Stimulated activated CD4-positive, alpha-beta T cell treated with anti-CD3 and anti-CD28 coated beads, Interleukin-1b, Interleukin-23, amount 100 ng/mL, for 48 hours (primary cell): ENCODE results near the gene FBXW12.

Experiments
- DNase-seq: peaks from one replicate; pipeline ENCODE4 v3.0.0-alpha.2; 2020

Gene FBXW12

GRCh38 chr3:48408823-48409281 lies 36.8 kb downstream of the FBXW12 start:
- DNase-seq: no peak

- DNase-seq: no peak
Observed at GRCh38 chr3:48409291-48410201, 37.5 kb downstream of the FBXW12 start.

GRCh38 chr3:48410205-48411040 lies 38.4 kb downstream of the FBXW12 start:
- DNase-seq: no peak

DNA sequence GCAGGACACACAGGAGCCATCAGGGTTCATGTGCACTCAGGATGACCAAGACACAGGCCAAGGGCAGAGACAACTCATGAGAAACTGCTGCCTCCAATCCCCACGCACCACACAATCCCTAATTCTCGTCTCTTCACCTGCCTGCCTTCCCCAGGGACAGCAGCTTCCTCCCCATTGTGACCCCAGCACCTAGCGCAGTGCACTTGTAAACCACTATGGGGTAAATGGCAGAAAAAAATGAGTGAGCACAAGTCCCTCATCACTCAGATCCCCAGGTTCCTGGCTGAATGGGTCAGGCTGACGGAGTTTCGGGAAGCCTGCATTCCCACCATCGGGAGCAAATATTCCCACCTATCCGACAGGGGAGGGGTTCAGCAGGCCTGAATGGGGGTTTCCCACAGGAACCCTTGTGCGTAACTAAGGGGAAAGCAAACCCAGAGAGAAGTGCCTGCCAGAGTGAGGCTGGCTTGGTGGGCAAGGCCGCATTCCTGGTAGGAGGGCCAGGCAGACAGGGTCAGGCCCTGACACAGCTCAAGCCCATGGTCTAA lies 39.1 kb downstream of the FBXW12 start:
- DNase-seq: no peak

DNA sequence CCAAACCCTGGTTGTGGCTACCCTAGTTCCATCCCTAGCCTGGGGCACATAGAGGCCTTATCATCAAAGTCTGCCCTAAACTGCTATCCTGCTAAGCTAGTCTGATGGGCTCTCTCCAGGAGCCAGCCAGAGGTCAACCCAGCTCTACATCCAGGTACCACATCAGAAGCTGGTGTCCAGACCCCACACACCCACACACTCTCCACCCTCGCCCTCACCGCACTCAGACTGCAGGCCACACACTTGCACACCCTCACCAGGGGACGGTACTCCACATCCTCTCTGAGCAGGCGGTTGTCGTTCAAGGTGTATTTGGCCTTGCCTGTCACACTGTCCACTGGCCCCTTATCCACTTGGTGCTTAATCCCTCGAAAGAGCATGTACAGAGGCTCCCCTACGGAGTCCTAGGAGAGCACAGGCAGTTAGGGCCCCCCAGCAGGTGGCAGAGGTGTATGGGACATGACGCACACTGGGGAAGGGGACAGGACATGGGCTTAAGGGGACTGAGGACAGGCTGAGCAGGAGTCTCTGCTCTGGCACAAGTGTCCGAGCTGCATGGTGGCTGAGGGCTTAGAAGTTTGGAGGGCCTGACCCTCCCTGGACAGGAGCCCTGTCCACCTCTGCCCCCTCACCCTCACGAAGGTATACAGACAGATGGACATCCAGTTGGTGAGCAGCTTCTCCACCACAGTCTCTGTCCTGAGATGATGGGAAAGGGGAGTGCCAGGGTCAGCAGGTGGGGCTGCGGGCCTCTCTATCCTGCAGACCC lies 39.8 kb downstream of the FBXW12 start:
- DNase-seq: no peak

- no peak for DNase-seq
Observed at GRCh38 chr3:48412375-48413001, 40.5 kb downstream of the FBXW12 start.

- DNase-seq: no peak
Observed at GRCh38 chr3:48413086-48413485, 41.1 kb downstream of the FBXW12 start.

GRCh38 chr3:48413611-48414010 lies 41.6 kb downstream of the FBXW12 start:
- DNase-seq: no peak

- DNase-seq: no peak
Observed at GRCh38 chr3:48414376-48415250, 42.6 kb downstream of the FBXW12 start.

DNA sequence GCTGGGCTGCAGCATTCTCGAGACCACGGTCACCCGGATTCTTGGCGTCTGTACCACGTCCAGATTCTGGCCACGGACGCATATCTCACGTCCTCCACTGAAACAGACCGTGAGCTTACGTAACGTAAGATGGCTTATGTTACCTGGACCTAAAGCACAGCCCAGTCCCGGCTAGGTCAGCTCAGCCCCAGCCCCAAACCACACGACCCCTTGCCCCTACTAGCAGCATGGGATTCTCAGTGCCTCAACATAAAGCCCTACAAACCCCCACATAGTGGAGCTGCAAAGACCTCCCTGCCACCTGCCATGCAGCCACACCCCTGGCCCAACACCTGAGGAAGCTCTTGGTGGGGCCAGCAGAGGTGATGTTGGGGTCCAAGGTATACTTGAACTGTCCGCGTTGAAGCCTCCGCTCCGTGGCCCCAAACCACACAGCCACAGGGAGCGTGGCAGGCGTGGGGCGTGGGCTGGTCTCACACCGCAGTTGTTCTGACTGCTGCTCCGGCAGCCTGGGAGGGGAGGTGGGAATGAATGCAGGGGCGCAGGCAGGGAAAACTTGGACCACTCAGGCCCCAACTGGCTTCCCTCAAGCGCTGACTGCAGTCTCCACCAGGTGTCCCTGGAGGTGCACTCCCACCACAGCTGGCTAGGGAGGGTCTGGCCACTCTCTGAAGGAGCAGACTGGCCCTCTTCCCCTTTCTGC lies 43.4 kb downstream of the FBXW12 start:
- DNase-seq: no peak

GRCh38 chr3:48416091-48416505 lies 44.1 kb downstream of the FBXW12 start:
- DNase-seq: no peak

GRCh38 chr3:48416546-48416945 lies 44.5 kb downstream of the FBXW12 start:
- DNase-seq: no peak

DNA sequence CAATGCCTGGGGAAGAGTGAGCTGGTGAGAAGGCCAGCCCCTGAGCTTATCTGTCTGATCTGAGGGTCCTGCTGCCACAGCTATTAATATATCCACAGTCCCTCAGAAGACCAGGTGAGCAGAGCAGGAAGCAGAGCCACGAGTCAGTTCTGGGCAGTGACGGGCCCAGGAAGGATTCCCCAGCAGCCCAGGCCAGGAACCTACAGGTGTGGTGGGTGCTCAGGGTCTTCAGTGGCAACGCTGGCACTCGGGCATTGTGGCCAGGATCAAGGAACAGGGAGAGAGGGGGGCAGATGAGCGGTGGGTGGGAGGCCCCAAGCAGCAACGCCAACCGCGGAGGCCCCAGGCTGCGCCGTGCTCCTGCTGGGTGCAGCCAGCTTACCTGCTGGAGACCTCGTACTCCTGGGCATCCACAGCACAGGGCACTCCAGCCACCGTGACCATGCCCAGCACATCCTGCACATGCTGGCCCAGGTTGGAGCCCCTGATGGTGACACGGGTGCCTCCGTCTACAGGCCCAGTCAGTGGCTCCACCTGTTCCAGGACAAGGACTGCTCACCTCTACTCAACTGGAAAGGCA lies 45.6 kb downstream of the FBXW12 start:
- DNase-seq: no peak

- DNase-seq: no peak
Observed at GRCh38 chr3:48418140-48418539, 46.1 kb downstream of the FBXW12 start.

DNA sequence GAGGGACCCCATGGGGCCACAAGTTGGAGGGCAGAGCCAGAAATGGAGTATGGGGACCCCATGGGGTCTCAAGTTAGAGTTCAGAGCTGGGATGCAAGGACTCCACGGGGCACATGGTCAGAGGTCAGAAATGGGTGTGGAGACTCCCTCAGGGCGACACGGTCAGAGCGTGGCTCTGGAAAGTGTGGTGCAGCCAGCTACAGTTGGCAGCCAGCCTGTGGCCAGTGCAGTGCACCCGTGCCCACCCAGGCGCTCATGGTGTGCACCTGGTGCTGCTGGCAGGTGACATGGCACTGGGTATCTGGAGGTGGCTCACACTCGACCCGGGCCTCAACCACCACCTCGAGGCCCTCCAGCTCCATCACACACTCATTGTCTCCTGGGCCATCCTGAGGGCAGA lies 46.6 kb downstream of the FBXW12 start:
- no peak for DNase-seq

DNA sequence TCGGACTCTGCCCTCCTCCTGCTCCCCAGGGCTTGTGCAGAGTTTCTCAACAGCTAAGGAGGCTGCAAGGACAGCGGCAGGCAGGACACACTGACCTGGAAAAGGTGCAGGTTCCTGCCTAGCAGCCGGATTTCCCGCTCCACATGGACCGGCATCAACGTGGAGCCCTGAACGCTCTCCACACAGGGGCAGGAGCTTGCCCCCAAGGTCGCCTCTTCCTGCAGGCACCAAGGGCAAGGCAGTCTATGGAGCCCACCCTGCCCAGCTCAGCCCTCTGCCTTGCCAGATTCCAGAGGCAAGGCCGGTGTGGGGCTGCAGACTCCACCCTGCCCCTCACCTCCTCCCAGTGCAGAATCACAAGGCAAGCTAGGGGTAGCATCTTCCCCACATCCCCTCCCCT lies 47.1 kb downstream of the FBXW12 start:
- DNase-seq: no peak

- DNase-seq: no peak
Observed at GRCh38 chr3:48419597-48419996, 47.6 kb downstream of the FBXW12 start.

DNA sequence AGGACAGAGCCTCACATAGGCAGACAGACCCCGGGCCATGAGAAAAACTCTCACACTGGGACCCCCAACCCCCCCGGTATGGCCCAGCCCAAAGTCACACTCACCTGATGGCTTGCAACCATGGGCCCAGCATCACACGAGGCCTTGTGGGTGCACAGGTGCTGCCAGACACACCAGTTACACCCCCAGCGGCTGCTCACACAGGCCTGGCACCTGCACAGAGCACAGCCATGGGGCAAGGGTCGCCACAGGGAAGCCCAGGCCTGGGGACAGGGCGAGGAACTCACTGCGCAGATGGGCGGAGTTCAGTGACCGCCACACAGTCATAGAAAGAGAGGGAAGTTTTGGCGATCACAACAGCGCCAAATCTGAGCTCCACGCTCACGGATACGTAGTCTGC lies 48.5 kb downstream of the FBXW12 start:
- no peak for DNase-seq

DNA sequence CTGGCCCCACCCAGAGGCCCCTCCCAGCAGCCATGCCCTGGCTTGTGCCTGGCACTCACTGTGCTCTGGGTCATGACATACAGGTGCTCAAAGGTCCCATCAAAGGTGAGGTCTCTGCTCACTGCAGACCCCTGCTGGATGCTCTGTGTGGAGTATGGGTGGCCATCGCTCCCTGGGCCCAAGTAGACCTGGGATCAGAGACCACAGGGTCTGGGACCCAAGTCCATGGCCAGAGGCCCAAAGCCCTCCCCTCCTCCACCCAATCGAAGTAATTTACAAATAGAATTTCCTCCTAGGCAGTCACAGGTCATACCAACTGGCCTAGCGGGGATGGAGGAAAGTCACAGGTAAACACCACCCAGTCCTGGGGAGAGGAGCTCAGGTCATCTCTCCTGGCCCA lies 50.3 kb downstream of the FBXW12 start:
- no peak for DNase-seq

DNA sequence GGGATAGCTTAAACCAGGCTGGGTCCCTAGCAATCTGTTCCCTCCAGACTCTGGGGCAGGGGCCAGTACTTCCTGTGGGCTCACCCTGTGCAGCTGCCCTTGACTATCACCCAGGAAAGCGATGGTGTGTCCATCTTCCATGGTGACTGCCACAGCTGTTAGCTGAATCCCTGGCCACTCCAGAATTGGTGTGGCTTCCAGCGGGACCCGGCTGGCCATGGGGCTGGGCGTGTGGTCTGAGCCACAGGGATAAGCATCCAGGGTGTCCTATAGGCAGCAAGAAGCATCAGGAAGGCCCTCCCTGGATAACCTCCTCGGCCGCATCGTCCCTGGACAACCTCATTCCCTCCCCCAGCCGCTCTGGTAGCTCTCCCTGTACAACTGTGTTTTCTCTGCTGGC lies 50.7 kb downstream of the FBXW12 start:
- no peak for DNase-seq
